ENCODE data around the gene ZBTB4.
"Not testable (repeated sequence)": the region's sequence is repeated elsewhere in the genome, so short reads cannot be mapped to it uniquely, and the experiment has no call there.

ZBTB4 gene

GRCh38 chr17:7482742-7483088 is 3.3 kb upstream of the ZBTB4 start:
- H3K9me3 Mint-ChIP-seq; DNase-seq (ENCODE audit: low spot score in 2 of 2); ATAC-seq: not testable (repeated sequence)
- Mint-ChIP-seq H3K36me3 (peaks cover 71% of the 10 kb centered on the region), H3K4me1 (peaks cover 76% of the 10 kb centered on the region), H3K4me3 (peak overlapping the region; percentile 100), H3K27ac (peak overlapping the region; percentile 100)

GRCh38 chr17:7481842-7482741 is 2.7 kb upstream of the ZBTB4 start:
- ATAC-seq, H3K9me3 Mint-ChIP-seq: not testable (repeated sequence)

GRCh38 chr17:7481275-7481674 is 1.8 kb upstream of the ZBTB4 start, which contains the start of gene SLC35G6:
Gene SLC35G6, plus strand, starts transcription at chr17:7481446. Its CDS starts 71 bp downstream, at chr17:7481517.
- ATAC-seq; DNase-seq (ENCODE audit: low spot score in 2 of 2); H3K9me3 Mint-ChIP-seq: not testable (repeated sequence)
- Mint-ChIP-seq H3K36me3 (peaks cover 59% of the 10 kb centered on the region), H3K4me3 (peak within 1 kb of the TSS; percentile 100), H3K4me1 (peaks cover 78% of the 10 kb centered on the region), H3K27ac (peak within 1 kb of the TSS; percentile 100)

More at GRCh38 chr17:7481842-7482741, 2.7 kb upstream of the ZBTB4 start:
- Mint-ChIP-seq H3K4me1 (peaks cover 76% of the 10 kb centered on the region), H3K4me3 (peak overlapping the region; percentile 100), H3K36me3 (peaks cover 65% of the 10 kb centered on the region), H3K27ac (peak overlapping the region; percentile 100)
- DNase-seq (ENCODE audit: low spot score in 2 of 2): not testable (repeated sequence)

- Mint-ChIP-seq H3K4me1 (peaks cover 75% of the 10 kb centered on the region), H3K9me3 (no peaks in the 10 kb centered on the region), H3K27ac (peak overlapping the region; percentile 100), H3K36me3 (peaks cover 59% of the 10 kb centered on the region), H3K4me3 (peak overlapping the region; percentile 100)
- no peak for ATAC-seq
- DNase-seq (ENCODE audit: low spot score in 2 of 2): no peak
Measured at GRCh38 chr17:7480089-7480384, 606 bp upstream of the ZBTB4 start.

GRCh38 chr17:7478276-7479212 is 887 bp downstream of the ZBTB4 start:
- peaks cover 65% of the 10 kb centered on the region for H3K4me1 Mint-ChIP-seq

GRCh38 chr17:7477392-7478275 is 1.8 kb downstream of the ZBTB4 start:
- Mint-ChIP-seq H3K27ac (peak overlapping the region; percentile 90), H3K4me1 (peaks cover 56% of the 10 kb centered on the region), H3K9me3 (no peaks in the 10 kb centered on the region), H3K36me3 (peaks cover 50% of the 10 kb centered on the region), H3K4me3 (peak overlapping the region; percentile 100)
- ATAC-seq: no peak
- no peak for DNase-seq (ENCODE audit: low spot score in 2 of 2)

More at GRCh38 chr17:7478276-7479212, 887 bp downstream of the ZBTB4 start:
- DNase-seq (ENCODE audit: low spot score in 2 of 2) (peak in 1 of 2 donors; percentile 71), ATAC-seq (peak; percentile 65)
- peak overlapping the region; percentile 90 for H3K27ac Mint-ChIP-seq
- H3K4me3 Mint-ChIP-seq: peak overlapping the region; percentile 100
- peaks cover 58% of the 10 kb centered on the region for H3K36me3 Mint-ChIP-seq
- H3K9me3 Mint-ChIP-seq: no peaks in the 10 kb centered on the region

- Mint-ChIP-seq H3K4me1 (peaks cover 51% of the 10 kb centered on the region), H3K27ac (peak overlapping the region; percentile 90), H3K4me3 (peak overlapping the region; percentile 100), H3K36me3 (peaks cover 50% of the 10 kb centered on the region), H3K9me3 (no peaks in the 10 kb centered on the region)
- DNase-seq (ENCODE audit: low spot score in 2 of 2) (no peak), ATAC-seq (no peak)
Measured at GRCh38 chr17:7476951-7477350, 2.5 kb downstream of the ZBTB4 start.

- H3K4me1 Mint-ChIP-seq: peaks cover 51% of the 10 kb centered on the region
- no peak for DNase-seq (ENCODE audit: low spot score in 2 of 2)
Measured at GRCh38 chr17:7476494-7476893, 2.9 kb downstream of the ZBTB4 start.

GRCh38 chr17:7475764-7476422 is 3.5 kb downstream of the ZBTB4 start:
- Mint-ChIP-seq H3K9me3 (no peaks in the 10 kb centered on the region), H3K27ac (peak overlapping the region; percentile 90), H3K4me1 (peaks cover 48% of the 10 kb centered on the region), H3K4me3 (peak overlapping the region; percentile 100), H3K36me3 (peaks cover 44% of the 10 kb centered on the region)
- ATAC-seq (no peak), DNase-seq (ENCODE audit: low spot score in 2 of 2) (no peak)

More at GRCh38 chr17:7476494-7476893, 2.9 kb downstream of the ZBTB4 start:
- peak overlapping the region; percentile 90 for H3K27ac Mint-ChIP-seq
- no peak for ATAC-seq
- no peaks in the 10 kb centered on the region for H3K9me3 Mint-ChIP-seq
- peak overlapping the region; percentile 100 for H3K4me3 Mint-ChIP-seq
- H3K36me3 Mint-ChIP-seq: peaks cover 45% of the 10 kb centered on the region

- not testable (repeated sequence) for ATAC-seq; H3K27ac Mint-ChIP-seq; DNase-seq (ENCODE audit: low spot score in 2 of 2); H3K4me3 Mint-ChIP-seq; H3K9me3 Mint-ChIP-seq
- Mint-ChIP-seq H3K36me3 (peaks cover 41% of the 10 kb centered on the region), H3K4me1 (peaks cover 41% of the 10 kb centered on the region)
Measured at GRCh38 chr17:7474767-7475166, 4.7 kb downstream of the ZBTB4 start.

- no peak for DNase-seq (ENCODE audit: low spot score in 2 of 2)
- ATAC-seq: no peak
- Mint-ChIP-seq H3K4me1 (peaks cover 28% of the 10 kb centered on the region), H3K36me3 (peaks cover 46% of the 10 kb centered on the region), H3K4me3 (no peak overlapping the region), H3K9me3 (no peaks in the 10 kb centered on the region), H3K27ac (peak overlapping the region; percentile 50)
Measured at GRCh38 chr17:7471729-7472128, 7.7 kb downstream of the ZBTB4 start.

- ATAC-seq; H3K9me3 Mint-ChIP-seq; H3K27ac Mint-ChIP-seq; H3K4me3 Mint-ChIP-seq; DNase-seq (ENCODE audit: low spot score in 2 of 2): not testable (repeated sequence)
- peaks cover 48% of the 10 kb centered on the region for H3K36me3 Mint-ChIP-seq
- H3K4me1 Mint-ChIP-seq: peaks cover 22% of the 10 kb centered on the region
Measured at GRCh38 chr17:7470457-7470973, 8.9 kb downstream of the ZBTB4 start.

GRCh38 chr17:7469843-7470242 is 9.6 kb downstream of the ZBTB4 start:
- not testable (repeated sequence) for ATAC-seq, H3K27ac Mint-ChIP-seq
- peaks cover 22% of the 10 kb centered on the region for H3K4me1 Mint-ChIP-seq

More at GRCh38 chr17:7469843-7470242, 9.6 kb downstream of the ZBTB4 start:
- not testable (repeated sequence) for H3K4me3 Mint-ChIP-seq; H3K9me3 Mint-ChIP-seq; DNase-seq (ENCODE audit: low spot score in 2 of 2)
- peaks cover 48% of the 10 kb centered on the region for H3K36me3 Mint-ChIP-seq
